Muscle layer of duodenum (tissue), 2 donors: ENCODE data around the gene EMC6.

Experiments
- H3K27ac ChIP-seq: one replicate; pipeline ENCODE4 v1.7.0; 2013; ENCODE audit warnings: mild to moderate bottlenecking, low read length
- H3K27me3 ChIP-seq: one replicate; pipeline ENCODE4 v1.7.0; 2013; ENCODE audit warnings: low read depth, mild to moderate bottlenecking, control low read depth, low read length
- H3K36me3 ChIP-seq, 2 donors: one replicate each; pipeline ENCODE4 v1.7.0; 2013; ENCODE audit warnings: low read length in 2 of 2, control low read depth in 1 of 2, mild to moderate bottlenecking in 1 of 2; ENCODE audit not compliant: insufficient read depth in 2 of 2, control insufficient read depth in 1 of 2
- H3K4me1 ChIP-seq, 2 donors: one replicate each; pipeline ENCODE4 v1.7.0; 2013; ENCODE audit warnings: low read length in 2 of 2, mild to moderate bottlenecking in 2 of 2, control low read depth in 1 of 2, moderate library complexity in 1 of 2; ENCODE audit not compliant: insufficient read depth in 2 of 2, control insufficient read depth in 1 of 2
- H3K4me3 ChIP-seq, 2 donors: one replicate each; pipeline ENCODE4 v1.7.0; 2013; ENCODE audit warnings: low read length in 2 of 2, low read depth in 1 of 2, mild to moderate bottlenecking in 1 of 2
- H3K9me3 ChIP-seq, 2 donors: one replicate each; pipeline ENCODE4 v1.7.0; 2013; ENCODE audit warnings: low read length in 2 of 2, control low read depth in 1 of 2, mild to moderate bottlenecking in 1 of 2; ENCODE audit not compliant: control insufficient read depth in 1 of 2
- donor health status: healthy.

The EMC6 gene

GRCh38 chr17:3636908-3637373 is 31.7 kb upstream of the EMC6 start:
- H3K27me3 ChIP-seq, result no peaks in the 10 kb centered on the region
- H3K4me1 ChIP-seq, result peaks cover 0 to 22% of the 10 kb centered on the region in 2 donors
- no peaks in the 10 kb centered on the region for H3K9me3 ChIP-seq
- H3K27ac ChIP-seq, result peak overlapping the region; percentile 84
- peak overlapping the region; percentile 80 to 98 for H3K4me3 ChIP-seq
- peaks cover 4% of the 10 kb centered on the region in 2 donors for H3K36me3 ChIP-seq

- Histone ChIP-seq H3K4me1 (peaks cover 0 to 12% of the 10 kb centered on the region in 2 donors), H3K27me3 (no peaks in the 10 kb centered on the region), H3K4me3 (no peak overlapping the region), H3K9me3 (no peaks in the 10 kb centered on the region), H3K27ac (no peak overlapping the region), H3K36me3 (peaks cover 4 to 10% of the 10 kb centered on the region in 2 donors)
Observed at GRCh38 chr17:3639981-3640596, 28.5 kb upstream of the EMC6 start.

GRCh38 chr17:3641014-3641413 is 27.6 kb upstream of the EMC6 start:
- Histone ChIP-seq H3K27ac (no peak overlapping the region), H3K9me3 (no peaks in the 10 kb centered on the region), H3K4me3 (no peak overlapping the region), H3K27me3 (no peaks in the 10 kb centered on the region), H3K36me3 (peaks cover 4 to 10% of the 10 kb centered on the region in 2 donors), H3K4me1 (peaks cover 0 to 9% of the 10 kb centered on the region in 2 donors)

GRCh38 chr17:3641717-3642486 is 26.7 kb upstream of the EMC6 start:
- Histone ChIP-seq H3K27ac (no peak overlapping the region), H3K36me3 (peaks cover 5 to 10% of the 10 kb centered on the region in 2 donors), H3K27me3 (no peaks in the 10 kb centered on the region), H3K9me3 (no peaks in the 10 kb centered on the region), H3K4me3 (no peak overlapping the region), H3K4me1 (peaks cover 0 to 8% of the 10 kb centered on the region in 2 donors)

GRCh38 chr17:3643889-3644349 is 24.7 kb upstream of the EMC6 start:
- H3K36me3 ChIP-seq, result peaks cover 10 to 14% of the 10 kb centered on the region in 2 donors
- no peak overlapping the region for H3K27ac ChIP-seq
- no peaks in the 10 kb centered on the region for H3K9me3 ChIP-seq
- no peak overlapping the region for H3K4me3 ChIP-seq
- H3K27me3 ChIP-seq, result no peaks in the 10 kb centered on the region
- no peaks in the 10 kb centered on the region for H3K4me1 ChIP-seq

- Histone ChIP-seq H3K27ac (no peak overlapping the region), H3K27me3 (no peaks in the 10 kb centered on the region), H3K9me3 (no peaks in the 10 kb centered on the region), H3K4me3 (no peak overlapping the region), H3K4me1 (no peaks in the 10 kb centered on the region), H3K36me3 (peaks cover 6 to 10% of the 10 kb centered on the region in 2 donors)
Observed at GRCh38 chr17:3645310-3645709, 23.3 kb upstream of the EMC6 start.

GRCh38 chr17:3647251-3647650 is 21.4 kb upstream of the EMC6 start:
- no peaks in the 10 kb centered on the region for H3K9me3 ChIP-seq
- no peak overlapping the region for H3K27ac ChIP-seq
- H3K4me3 ChIP-seq, result no peak overlapping the region
- H3K27me3 ChIP-seq, result no peaks in the 10 kb centered on the region
- H3K36me3 ChIP-seq, result peaks cover 6 to 10% of the 10 kb centered on the region in 2 donors
- H3K4me1 ChIP-seq, result no peaks in the 10 kb centered on the region

- Histone ChIP-seq H3K4me3 (no peak overlapping the region), H3K4me1 (no peaks in the 10 kb centered on the region), H3K9me3 (no peaks in the 10 kb centered on the region), H3K27ac (no peak overlapping the region), H3K36me3 (peaks cover 3 to 14% of the 10 kb centered on the region in 2 donors), H3K27me3 (no peaks in the 10 kb centered on the region)
Observed at GRCh38 chr17:3647769-3648555, 20.6 kb upstream of the EMC6 start.

GRCh38 chr17:3655766-3656165 is 12.8 kb upstream of the EMC6 start:
- H3K27me3 ChIP-seq, result no peaks in the 10 kb centered on the region
- H3K27ac ChIP-seq, result no peak overlapping the region
- H3K4me1 ChIP-seq, result peaks cover 0 to 14% of the 10 kb centered on the region in 2 donors
- no peak overlapping the region for H3K4me3 ChIP-seq
- no peaks in the 10 kb centered on the region for H3K9me3 ChIP-seq
- H3K36me3 ChIP-seq, result peaks cover 0 to 8% of the 10 kb centered on the region in 2 donors

GRCh38 chr17:3656353-3656752 is 12.3 kb upstream of the EMC6 start:
- H3K4me1 ChIP-seq, result peaks cover 0 to 14% of the 10 kb centered on the region in 2 donors
- no peaks in the 10 kb centered on the region for H3K27me3 ChIP-seq
- no peaks in the 10 kb centered on the region for H3K9me3 ChIP-seq
- peaks cover 0 to 12% of the 10 kb centered on the region in 2 donors for H3K36me3 ChIP-seq
- H3K4me3 ChIP-seq, result no peak overlapping the region
- H3K27ac ChIP-seq, result no peak overlapping the region
